Measurements from ENCODE around the gene CAMKK1. TPM values are rescaled to one million over a fixed set of nuclear protein-coding genes. Genes with fewer than 3 reads are reported as not detected.

CAMKK1 gene
- total RNA-seq, 1 experiment from 2014 or later = 16.3 TPM

DNA sequence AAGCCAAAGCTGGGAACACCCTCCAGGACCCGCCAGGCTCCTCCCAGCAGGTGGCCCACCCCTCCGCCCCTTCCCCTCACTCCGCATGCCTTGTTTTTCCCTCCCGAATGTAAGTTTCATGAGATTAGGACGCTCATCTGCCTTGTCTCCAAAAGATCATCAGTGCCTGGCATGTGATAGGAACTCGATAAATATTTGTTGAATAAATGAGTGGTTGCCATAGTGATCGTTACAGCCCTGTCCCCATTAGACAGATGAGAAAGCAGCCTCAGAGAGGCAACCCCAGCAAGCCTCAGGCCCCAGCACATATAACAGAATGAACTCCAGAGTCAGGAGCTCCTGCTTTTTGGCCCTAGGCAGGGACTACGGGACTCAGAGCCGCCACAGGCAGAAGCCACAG, 5.0 kb downstream of the CAMKK1 start:
- H3K9me3 ChIP-seq (ENCODE audit: insufficient read depth, low read depth) = no peaks in the 10 kb centered on the region
- no peaks in the 10 kb centered on the region for H3K36me3 ChIP-seq (ENCODE audit: low read depth)
- H3F3A ChIP-seq (ENCODE audit: insufficient read depth, low read depth) = peaks cover 53% of the 10 kb centered on the region
- H3K4me1 ChIP-seq (replicated peaks; ENCODE audit: insufficient read depth) = peaks cover 65% of the 10 kb centered on the region
- H3K9me2 ChIP-seq (ENCODE audit: insufficient read depth) = no peaks in the 10 kb centered on the region
- intact Hi-C loops (cut with micrococcal nuclease; ENCODE audit: unreplicated experiment) = no loop called here
- H3K27ac ChIP-seq = peak overlapping the region; percentile 67
- H3K4me2 ChIP-seq = peak overlapping the region; percentile 92
- peaks cover 24% of the 10 kb centered on the region for H3K79me2 ChIP-seq (ENCODE audit: low read depth)
- POLR2A ChIA-PET (ENCODE audit: unreplicated experiment) = interaction anchor here (0.5 kb wide), 1 partner anchor 44 kb away, joined by 5 read pairs; no protein-coding TSS in a partner anchor
- no peak for TF ChIP-seq EZH2 (IDR thresholded peaks at IDR 0.05; ENCODE audit: low read depth)
- TF ChIP-seq, protein P1, sequence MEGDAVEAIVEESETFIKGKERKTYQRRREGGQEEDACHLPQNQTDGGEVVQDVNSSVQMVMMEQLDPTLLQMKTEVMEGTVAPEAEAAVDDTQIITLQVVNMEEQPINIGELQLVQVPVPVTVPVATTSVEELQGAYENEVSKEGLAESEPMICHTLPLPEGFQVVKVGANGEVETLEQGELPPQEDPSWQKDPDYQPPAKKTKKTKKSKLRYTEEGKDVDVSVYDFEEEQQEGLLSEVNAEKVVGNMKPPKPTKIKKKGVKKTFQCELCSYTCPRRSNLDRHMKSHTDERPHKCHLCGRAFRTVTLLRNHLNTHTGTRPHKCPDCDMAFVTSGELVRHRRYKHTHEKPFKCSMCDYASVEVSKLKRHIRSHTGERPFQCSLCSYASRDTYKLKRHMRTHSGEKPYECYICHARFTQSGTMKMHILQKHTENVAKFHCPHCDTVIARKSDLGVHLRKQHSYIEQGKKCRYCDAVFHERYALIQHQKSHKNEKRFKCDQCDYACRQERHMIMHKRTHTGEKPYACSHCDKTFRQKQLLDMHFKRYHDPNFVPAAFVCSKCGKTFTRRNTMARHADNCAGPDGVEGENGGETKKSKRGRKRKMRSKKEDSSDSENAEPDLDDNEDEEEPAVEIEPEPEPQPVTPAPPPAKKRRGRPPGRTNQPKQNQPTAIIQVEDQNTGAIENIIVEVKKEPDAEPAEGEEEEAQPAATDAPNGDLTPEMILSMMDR (conservative IDR thresholded peaks at IDR 0.05) = no peak
- CTCF ChIA-PET = interaction anchor here (1.3 kb wide), 1 partner anchor 13 kb away, joined by 3 read pairs; no protein-coding TSS in a partner anchor
- H4K20me1 ChIP-seq (ENCODE audit: insufficient read depth) = no peaks in the 10 kb centered on the region
- BruUV-seq (replicated peaks) = no TSS peak
- peak overlapping the region; percentile 70 for H2AFZ ChIP-seq
- no peak for DNase-seq
- H3K4me3 ChIP-seq = peak overlapping the region; percentile 43; the same call in 1 of the 2 replicates
- H3K27me3 ChIP-seq (ENCODE audit: insufficient read depth, low read depth) = no peaks in the 10 kb centered on the region

DNA sequence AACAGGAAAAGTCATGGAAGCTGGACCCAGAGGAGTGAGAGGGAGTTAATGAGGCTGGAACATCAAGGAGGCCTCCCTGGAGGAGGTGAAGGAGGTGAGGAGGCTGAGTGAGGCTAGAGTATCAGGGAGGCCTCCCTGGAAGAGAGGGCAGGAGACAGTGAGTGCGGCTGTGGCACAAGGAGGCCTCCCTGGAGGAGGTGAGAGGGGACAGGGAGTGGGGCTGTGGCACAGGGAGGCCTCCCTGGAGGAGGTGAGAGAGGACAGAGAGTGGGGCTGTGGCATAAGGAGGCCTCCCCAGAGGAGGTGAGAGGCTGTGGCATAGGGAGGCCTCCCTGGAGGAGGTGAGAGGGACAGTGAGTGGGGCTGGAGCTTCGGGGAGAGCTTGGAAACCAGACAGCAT, 5.5 kb downstream of the CAMKK1 start:
- POLR2A ChIA-PET (ENCODE audit: unreplicated experiment) = interaction anchor here (0.5 kb wide), 1 partner anchor 44 kb away, joined by 5 read pairs; no protein-coding TSS in a partner anchor
- no peak overlapping the region for H3K4me3 ChIP-seq
- peak overlapping the region; percentile 67 for H3K27ac ChIP-seq
- H3K27me3 ChIP-seq (ENCODE audit: insufficient read depth, low read depth) = no peaks in the 10 kb centered on the region
- peak overlapping the region; percentile 92 for H3K4me2 ChIP-seq
- H4K20me1 ChIP-seq (ENCODE audit: insufficient read depth) = no peaks in the 10 kb centered on the region
- no peaks in the 10 kb centered on the region for H3K36me3 ChIP-seq (ENCODE audit: low read depth)
- no peaks in the 10 kb centered on the region for H3K9me3 ChIP-seq (ENCODE audit: insufficient read depth, low read depth)
- BruUV-seq (replicated peaks) = no TSS peak
- no peak for DNase-seq
- H3K79me2 ChIP-seq (ENCODE audit: low read depth) = peaks cover 24% of the 10 kb centered on the region
- intact Hi-C loops (cut with micrococcal nuclease; ENCODE audit: unreplicated experiment) = no loop called here
- H3F3A ChIP-seq (ENCODE audit: insufficient read depth, low read depth) = peaks cover 53% of the 10 kb centered on the region
- peaks cover 65% of the 10 kb centered on the region for H3K4me1 ChIP-seq (replicated peaks; ENCODE audit: insufficient read depth)
- no peak overlapping the region for H2AFZ ChIP-seq
- H3K9me2 ChIP-seq (ENCODE audit: insufficient read depth) = no peaks in the 10 kb centered on the region
- no peak for TF ChIP-seq EZH2 (IDR thresholded peaks at IDR 0.05; ENCODE audit: low read depth)
- TF ChIP-seq, protein P1 (conservative IDR thresholded peaks at IDR 0.05) = no peak
- CTCF ChIA-PET = no interaction called here

DNA sequence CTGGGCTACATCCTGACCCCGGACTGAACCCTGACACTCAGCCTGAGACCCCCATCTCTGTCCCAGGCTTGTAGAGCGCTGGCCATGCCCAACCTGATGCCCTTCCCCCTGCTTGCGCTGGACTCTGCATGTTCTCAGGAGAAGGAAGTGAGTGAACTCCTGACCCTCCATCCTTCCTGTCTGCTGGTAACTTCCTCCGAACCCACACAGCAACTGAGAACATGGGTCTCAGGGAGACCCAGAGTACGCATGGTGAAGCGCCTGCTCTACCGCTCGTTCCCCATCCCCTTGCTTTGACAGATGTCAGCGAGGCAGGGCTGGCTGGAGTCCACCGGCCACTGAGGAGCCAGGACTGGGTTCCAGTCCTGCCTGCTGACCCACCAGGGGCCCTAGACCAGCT, 6.1 kb downstream of the CAMKK1 start:
- Histone ChIP-seq H3K9me2 (ENCODE audit: insufficient read depth) (no peaks in the 10 kb centered on the region), H2AFZ (no peak overlapping the region), H3K79me2 (ENCODE audit: low read depth) (peaks cover 24% of the 10 kb centered on the region), H4K20me1 (ENCODE audit: insufficient read depth) (no peaks in the 10 kb centered on the region), H3K36me3 (ENCODE audit: low read depth) (no peaks in the 10 kb centered on the region), H3K27ac (no peak overlapping the region), H3K4me3 (no peak overlapping the region), H3K27me3 (ENCODE audit: insufficient read depth, low read depth) (no peaks in the 10 kb centered on the region), H3K4me2 (no peak overlapping the region), H3K4me1 (replicated peaks; ENCODE audit: insufficient read depth) (peaks cover 61% of the 10 kb centered on the region), H3K9me3 (ENCODE audit: insufficient read depth, low read depth) (no peaks in the 10 kb centered on the region), H3F3A (ENCODE audit: insufficient read depth, low read depth) (peaks cover 53% of the 10 kb centered on the region)
- ChIA-PET CTCF (no interaction called here), POLR2A (ENCODE audit: unreplicated experiment) (interaction anchor here (0.6 kb wide), 1 partner anchor 166 kb away, joined by 27 read pairs; no protein-coding TSS in a partner anchor)
- intact Hi-C loops (cut with micrococcal nuclease; ENCODE audit: unreplicated experiment) = no loop called here
- no peak for DNase-seq
- no TSS peak for BruUV-seq (replicated peaks)
- TF ChIP-seq, protein P1 (conservative IDR thresholded peaks at IDR 0.05) = no peak
- TF ChIP-seq EZH2 (IDR thresholded peaks at IDR 0.05; ENCODE audit: low read depth) = no peak
